ENCODE measurements around the gene MED12L.
"Not testable (repeated sequence)": the region's sequence is repeated elsewhere in the genome, so short reads cannot be mapped to it uniquely, and the experiment has no call there.

MED12L gene

GRCh38 chr3:151377768-151378385 is 292.4 kb downstream of the MED12L start:
- no peak for DNase-seq (ENCODE audit: low spot score)

GRCh38 chr3:151379083-151379734 is 293.7 kb downstream of the MED12L start:
- DNase-seq (ENCODE audit: low spot score), result no peak

GRCh38 chr3:151382671-151383070 is 297.2 kb downstream of the MED12L start:
- DNase-seq (ENCODE audit: low spot score), result no peak

GRCh38 chr3:151383111-151383510 is 297.6 kb downstream of the MED12L start:
- no peak for DNase-seq (ENCODE audit: low spot score)

GRCh38 chr3:151383956-151384355 is 298.5 kb downstream of the MED12L start:
- no peak for DNase-seq (ENCODE audit: low spot score)

GRCh38 chr3:151384741-151385174 is 299.3 kb downstream of the MED12L start, which contains the start of gene P2RY12:
TSS of gene P2RY12 (minus strand) at chr3:151384753. CDS start at chr3:151338845, 45,908 bp downstream.
- DNase-seq (ENCODE audit: low spot score), result no peak

- DNase-seq (ENCODE audit: low spot score), result peak; percentile 35
These were observed 300.6 kb downstream of the MED12L start for GRCh38 chr3:151386056-151386455.

GRCh38 chr3:151387432-151387831 is 302.0 kb downstream of the MED12L start:
- no peak for DNase-seq (ENCODE audit: low spot score)

DNA sequence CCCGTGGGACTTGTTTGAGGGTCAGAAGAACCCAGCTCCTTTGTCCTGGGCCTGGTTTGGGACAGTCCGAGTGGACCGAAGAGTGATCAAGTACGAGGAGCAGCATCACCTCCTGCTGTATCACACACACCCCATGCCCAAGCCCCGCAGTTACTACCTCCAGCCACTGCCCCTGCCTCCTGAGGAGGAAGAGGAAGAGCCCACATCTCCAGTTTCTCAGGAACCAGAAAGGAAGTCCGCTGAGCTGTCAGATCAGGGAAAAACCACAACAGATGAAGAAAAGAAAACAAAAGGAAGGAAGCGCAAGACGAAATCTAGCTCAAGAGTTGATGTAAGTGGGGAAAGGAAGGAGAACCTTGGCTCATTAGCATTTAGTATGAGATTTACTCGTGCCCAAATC is 302.4 kb downstream of the MED12L start:
- DNase-seq (ENCODE audit: low spot score), result no peak

DNA sequence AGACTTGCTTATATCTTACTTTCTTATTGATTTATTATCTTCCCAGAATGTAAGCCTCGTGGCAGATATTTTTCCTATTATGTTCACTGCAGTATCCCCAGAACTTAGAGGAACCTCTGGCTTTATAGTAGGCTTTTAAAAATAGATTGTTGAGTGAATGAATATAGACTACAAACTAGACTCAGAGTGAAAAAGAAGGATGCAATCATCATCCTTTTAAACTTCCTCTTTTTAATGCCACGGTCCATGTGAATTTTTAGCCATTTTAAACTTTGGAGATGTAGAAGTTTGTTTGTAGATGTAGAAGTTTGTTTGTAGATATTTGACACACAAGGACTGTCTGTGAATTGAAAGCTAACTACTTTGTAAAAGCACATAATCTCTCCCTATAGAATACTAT is 306.3 kb downstream of the MED12L start:
- DNase-seq (ENCODE audit: low spot score), result no peak

DNA sequence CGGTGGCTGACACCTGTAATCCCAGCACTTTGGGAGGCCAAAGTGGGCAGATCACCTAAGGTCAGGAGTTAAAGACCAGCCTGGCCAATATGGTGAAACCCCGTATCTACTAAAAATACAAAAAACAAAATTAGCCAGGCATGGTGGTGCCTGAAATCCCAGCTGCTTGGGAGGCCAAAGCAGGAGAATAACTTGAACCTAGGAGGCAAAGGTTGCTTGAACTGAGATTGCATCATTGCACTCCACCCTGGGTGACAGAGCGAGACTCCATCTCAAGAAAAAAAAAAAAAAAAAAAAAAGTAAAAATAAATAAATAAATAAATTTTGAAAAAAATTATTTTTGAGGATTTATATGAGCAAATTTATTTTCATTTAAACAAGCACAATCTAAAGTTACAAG is 306.7 kb downstream of the MED12L start:
- not testable (repeated sequence) for DNase-seq (ENCODE audit: low spot score)

DNA sequence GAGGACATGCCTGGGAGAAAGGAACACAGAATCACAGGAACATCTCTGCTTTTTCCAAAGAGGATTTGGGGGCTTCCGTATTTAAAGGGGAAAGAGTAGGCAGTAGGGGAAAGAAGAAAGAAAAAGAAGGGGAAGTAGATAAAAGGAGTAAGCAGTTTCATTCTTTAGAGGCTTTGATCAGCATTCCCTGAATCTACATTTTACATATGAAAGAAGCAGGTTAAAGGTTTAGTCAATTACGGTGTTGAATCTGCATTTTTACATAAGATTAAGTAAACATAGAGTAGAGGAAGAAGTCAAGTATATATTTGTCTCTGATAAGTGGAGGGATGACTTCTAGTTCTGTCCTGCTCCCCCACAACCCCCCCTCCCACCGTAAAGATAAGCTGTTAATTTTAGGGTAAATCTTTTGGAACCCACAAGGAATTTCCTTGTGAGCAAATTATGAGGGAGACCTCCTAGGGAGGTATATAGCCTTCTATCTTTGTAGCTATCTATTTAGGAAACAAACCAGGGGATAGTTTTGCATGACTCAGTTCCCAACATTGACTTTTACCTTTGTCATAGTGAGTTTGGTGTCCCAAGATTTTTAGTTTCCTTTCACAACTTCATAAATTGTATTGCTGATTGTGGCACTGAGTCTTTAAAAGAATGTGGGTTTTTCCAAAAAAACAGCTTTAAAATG is 307.8 kb downstream of the MED12L start:
- no peak for DNase-seq (ENCODE audit: low spot score)

DNA sequence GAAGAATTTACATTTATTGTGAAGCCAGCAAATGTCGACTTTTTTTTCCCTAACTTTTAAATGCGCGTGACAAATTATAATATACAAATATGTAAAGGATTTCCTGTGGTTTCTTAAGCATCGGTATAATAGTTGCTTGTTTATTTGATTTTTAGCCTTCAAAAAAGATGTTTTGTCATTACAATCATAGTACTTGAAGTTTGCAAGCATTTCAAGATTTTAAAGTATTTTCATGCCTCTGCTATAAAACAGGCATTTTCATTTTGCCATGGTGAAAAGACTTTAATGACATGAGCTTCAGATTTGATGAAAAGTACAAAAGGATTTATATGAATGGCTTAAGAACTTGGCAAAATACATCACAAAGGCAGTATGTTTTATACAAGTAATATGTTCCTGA is 308.5 kb downstream of the MED12L start:
- DNase-seq (ENCODE audit: low spot score), result no peak

DNA sequence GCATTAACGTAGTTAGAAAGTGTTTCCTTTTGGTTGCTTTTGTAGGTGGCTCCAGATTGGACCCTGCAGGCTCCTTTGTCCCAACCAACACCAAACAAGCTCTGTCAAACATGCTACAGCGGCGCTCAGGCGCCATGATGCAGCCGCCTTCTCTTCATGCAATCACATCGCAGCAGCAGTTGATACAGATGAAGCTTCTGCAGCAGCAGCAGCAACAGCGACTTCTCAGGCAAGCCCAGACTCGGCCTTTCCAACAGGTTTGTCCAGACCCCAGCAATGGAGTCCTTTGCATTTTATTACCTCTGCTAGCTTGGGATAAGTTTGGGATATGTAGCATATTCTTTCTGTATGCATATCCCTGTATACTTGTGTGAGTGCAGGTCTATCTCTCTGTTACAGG is 309.1 kb downstream of the MED12L start:
- no peak for DNase-seq (ENCODE audit: low spot score)

DNA sequence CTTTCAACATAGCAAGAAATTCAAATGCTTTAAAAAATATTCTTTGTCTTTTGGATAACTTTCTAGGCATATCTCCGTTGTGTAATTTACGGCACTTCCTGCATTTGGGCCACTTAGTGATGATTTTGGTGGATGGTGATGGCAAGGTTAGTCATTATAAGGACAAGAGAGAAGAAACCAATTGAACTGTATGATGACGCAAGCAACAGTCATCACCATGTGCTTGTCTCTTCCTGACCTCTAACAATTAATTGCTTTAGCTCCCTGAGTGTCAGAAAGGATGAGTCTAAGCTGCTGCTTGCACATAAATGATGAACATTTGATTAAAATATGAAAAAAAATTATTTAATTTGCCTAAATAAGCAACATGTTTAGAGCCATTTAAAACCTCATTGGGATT is 310.3 kb downstream of the MED12L start:
- peak; percentile 45 for DNase-seq (ENCODE audit: low spot score)

GRCh38 chr3:151398895-151399294 is 313.4 kb downstream of the MED12L start:
- DNase-seq (ENCODE audit: low spot score), result no peak

- no peak for DNase-seq (ENCODE audit: low spot score)
These were observed 314.9 kb downstream of the MED12L start for GRCh38 chr3:151400341-151400740.

DNA sequence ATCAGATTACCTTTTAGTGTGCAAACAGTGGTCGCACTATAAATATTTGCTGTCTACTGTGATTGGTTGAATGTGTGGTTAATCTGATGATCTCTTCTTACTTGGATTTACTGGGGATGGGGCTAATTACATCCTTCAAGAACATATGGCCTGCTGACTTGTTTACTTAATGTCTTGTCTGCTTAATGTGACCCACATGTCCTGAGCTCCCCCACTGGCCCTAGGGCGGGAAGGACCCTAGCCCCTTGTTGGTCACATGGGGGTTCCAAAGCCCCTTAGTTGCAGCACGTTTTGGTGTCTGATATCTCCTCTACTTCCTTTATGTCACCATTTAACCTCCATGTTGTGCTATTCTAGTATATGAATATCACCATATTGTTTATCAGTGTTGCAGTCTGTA is 316.9 kb downstream of the MED12L start:
- DNase-seq (ENCODE audit: low spot score), result no peak

DNA sequence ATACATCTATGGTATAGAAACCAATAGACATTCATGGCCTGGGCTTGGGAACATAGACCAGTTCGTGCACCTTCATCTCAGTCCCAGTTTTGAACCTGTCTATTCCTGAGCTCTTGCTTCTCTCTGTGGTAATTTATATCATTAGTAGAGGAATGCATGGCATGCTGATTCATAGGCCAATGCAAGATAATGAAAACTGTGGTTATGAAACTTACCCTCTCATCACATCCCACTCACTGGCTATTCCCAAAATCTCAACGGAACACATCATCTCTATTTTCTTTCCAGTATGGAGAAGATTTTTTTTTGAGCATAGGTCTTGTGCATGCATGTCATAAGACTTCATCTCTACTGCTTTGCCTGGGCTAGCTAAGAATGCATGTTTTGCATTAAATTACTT is 317.8 kb downstream of the MED12L start:
- peak; percentile 76 for DNase-seq (ENCODE audit: low spot score)

DNA sequence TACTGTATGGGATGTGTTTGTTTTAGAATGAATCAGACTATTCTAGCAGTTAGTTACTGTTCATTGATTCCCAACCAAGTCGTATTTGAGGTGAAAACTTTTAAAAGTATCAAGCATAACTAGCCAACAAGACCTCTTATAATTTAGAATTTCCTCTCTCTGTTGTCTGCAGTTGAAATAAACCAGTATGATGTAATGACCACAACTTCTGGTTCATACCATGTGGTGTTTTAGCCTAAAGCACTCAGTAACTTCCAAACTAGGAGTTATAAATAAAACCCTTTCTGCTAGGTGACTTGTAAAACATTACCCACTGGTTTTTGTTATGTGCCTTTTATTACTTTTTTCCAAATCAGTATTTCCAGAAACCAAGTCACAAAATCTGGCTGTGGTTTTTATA is 318.9 kb downstream of the MED12L start:
- peak; percentile 30 for DNase-seq (ENCODE audit: low spot score)

DNA sequence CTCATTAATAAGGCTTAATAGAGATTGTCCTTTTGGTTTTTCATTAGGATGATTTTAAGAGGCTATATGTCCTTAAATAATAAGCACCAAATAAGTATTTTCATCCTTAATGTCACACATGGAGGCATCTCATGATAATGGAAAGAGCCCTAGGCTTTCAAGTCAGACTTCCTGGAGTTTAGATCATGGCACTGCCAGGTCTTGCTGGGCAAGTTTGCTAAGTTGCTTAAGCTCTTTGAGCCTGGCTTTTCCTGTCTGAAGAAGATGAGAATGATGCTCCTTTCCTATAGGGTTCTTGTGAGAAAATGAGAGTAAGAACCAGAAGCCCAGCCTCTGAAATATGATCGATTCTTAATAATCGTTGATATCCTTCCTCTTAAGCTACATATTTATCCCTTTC is 322.5 kb downstream of the MED12L start:
- DNase-seq (ENCODE audit: low spot score), result no peak

GRCh38 chr3:151410891-151411559 is 325.6 kb downstream of the MED12L start:
- DNase-seq (ENCODE audit: low spot score), result peak; percentile 70

DNA sequence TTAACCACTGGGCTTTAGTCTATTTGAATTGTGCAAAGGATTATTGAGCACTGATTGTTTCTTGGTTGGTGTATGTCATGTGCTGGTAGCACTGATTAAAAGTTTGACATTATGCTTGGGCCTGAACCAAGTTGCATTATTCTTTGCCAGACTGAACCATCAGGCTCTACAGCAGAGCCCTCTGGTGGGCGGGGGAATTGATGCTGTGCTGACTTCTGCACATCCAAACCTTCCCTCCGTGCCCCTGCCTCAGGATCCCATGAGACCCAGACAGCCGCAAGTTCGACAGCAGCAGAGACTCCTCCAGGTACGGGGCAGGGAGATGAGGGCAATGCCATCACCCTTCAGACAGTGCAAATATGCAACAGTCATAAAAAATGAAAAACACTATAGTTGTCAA is 327.5 kb downstream of the MED12L start:
- no peak for DNase-seq (ENCODE audit: low spot score)
